Thyroid gland (tissue), 4 donors: ENCODE results near the gene BAHD1.

Source experiments
- POLR2A ChIP-seq, 2 donors: fragments of 450-650 bp; IDR thresholded peaks; one replicate each; pipeline ENCODE4 v1.6.1; 2017; ENCODE audit warnings: antibody characterized with exemption in 2 of 2, mild to moderate bottlenecking in 2 of 2, moderate library complexity in 1 of 2
- TF ChIP-seq, protein P1 (sequence below), 6 experiments: fragments of 200-600 bp in 3 of 6; fragments of 450-650 bp in 3 of 6; sonication (generic) in 3 of 6; IDR thresholded peaks; one replicate each; pipeline ENCODE4 v1.5.1; 2016 to 2019; ENCODE audit warnings: antibody characterized with exemption in 6 of 6, mild to moderate bottlenecking in 2 of 6, inconsistent platforms in 1 of 6, moderate library complexity in 1 of 6

DNA sequence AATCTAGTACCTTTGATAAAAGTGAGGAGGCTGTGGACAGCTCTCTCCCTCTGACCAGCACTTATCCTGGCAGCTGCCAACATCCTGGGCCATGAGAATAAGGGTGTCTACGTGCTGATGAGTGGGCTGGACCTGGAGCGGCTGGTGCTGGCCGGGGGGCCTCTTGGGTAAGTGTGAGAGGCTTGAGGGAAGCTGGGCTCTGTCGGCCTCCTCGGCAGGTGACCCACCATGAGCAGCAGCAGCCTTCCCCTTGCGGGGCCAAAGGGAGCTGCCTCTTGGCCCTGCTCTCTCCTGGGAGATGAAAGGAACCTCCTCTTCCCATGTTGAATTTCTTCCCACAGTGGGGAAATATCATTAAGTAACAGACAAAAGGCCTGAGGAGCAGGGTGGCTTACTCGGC, 25.9 kb upstream of the BAHD1 start:
- TF ChIP-seq, protein P1, sequence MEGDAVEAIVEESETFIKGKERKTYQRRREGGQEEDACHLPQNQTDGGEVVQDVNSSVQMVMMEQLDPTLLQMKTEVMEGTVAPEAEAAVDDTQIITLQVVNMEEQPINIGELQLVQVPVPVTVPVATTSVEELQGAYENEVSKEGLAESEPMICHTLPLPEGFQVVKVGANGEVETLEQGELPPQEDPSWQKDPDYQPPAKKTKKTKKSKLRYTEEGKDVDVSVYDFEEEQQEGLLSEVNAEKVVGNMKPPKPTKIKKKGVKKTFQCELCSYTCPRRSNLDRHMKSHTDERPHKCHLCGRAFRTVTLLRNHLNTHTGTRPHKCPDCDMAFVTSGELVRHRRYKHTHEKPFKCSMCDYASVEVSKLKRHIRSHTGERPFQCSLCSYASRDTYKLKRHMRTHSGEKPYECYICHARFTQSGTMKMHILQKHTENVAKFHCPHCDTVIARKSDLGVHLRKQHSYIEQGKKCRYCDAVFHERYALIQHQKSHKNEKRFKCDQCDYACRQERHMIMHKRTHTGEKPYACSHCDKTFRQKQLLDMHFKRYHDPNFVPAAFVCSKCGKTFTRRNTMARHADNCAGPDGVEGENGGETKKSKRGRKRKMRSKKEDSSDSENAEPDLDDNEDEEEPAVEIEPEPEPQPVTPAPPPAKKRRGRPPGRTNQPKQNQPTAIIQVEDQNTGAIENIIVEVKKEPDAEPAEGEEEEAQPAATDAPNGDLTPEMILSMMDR (IDR thresholded peaks at IDR 0.05) = no peak
- TF ChIP-seq POLR2A (IDR thresholded peaks at IDR 0.05) = no peak
